Measurements from ENCODE around the gene GNG2. TPM values are rescaled to one million over a fixed set of nuclear protein-coding genes. Genes with fewer than 3 reads are reported as not detected.
A peak's percentile ranks its signal among the peaks of the same experiment; 100 is the strongest.

The GNG2 gene
- polyA plus RNA-seq, 1 of the 3 experiments (the other 2 are of a cell fraction): 17.8 TPM

GRCh38 chr14:51889851-51890250 lies 29.4 kb downstream of the GNG2 start:
- Histone ChIP-seq H3K4me2 (peak overlapping the region; percentile 36; the same call in 1 of the 2 replicates), H3K4me1 (ENCODE audit: control insufficient read depth in 1 of 2, insufficient read depth in 2 of 2, low read depth in 1 of 2, low read length in 1 of 2) (peaks cover 0 to 4% of the 10 kb centered on the region in 2 experiments; a peak in 2 of 4 replicates), H3K79me2 (ENCODE audit: insufficient read depth) (no peaks in the 10 kb centered on the region; the same call in 1 of the 2 replicates), H3F3A (replicated peaks; ENCODE audit: insufficient read depth) (no peaks in the 10 kb centered on the region), H3K27me3 (ENCODE audit: insufficient read depth) (no peaks in the 10 kb centered on the region), H4K20me1 (ENCODE audit: insufficient read depth) (no peaks in the 10 kb centered on the region), H3K4me3 (ENCODE audit: low read depth in 2 of 2, low read length in 1 of 2) (no peak overlapping the region), H3K9me3 (no peaks in the 10 kb centered on the region), H3K27ac (ENCODE audit: low read depth in 2 of 2, low read length in 1 of 2) (peak overlapping the region; percentile 44 to 45; a peak in 3 of 4 replicates), H3K9me2 (no peaks in the 10 kb centered on the region), H3K9ac (no peak overlapping the region), H2AFZ (ENCODE audit: low read depth) (no peak overlapping the region), H3K36me3 (replicated peaks in 1 of 2; ENCODE audit: control insufficient read depth in 1 of 2, insufficient read depth in 2 of 2, low read length in 1 of 2) (no peaks in the 10 kb centered on the region)
- POLR2A ChIA-PET: no interaction called here
- no peak for DNase-seq
- CTCF ChIA-PET: interaction anchor here (0.6 to 1.6 kb wide), 5 partner anchors 9 to 97 kb away, joined by 3 to 5 read pairs (median 3); no protein-coding TSS in a partner anchor
- TF ChIP-seq RCOR1 (IDR thresholded peaks at IDR 0.05; ENCODE audit: low read length) (no peak), GATA2 (CRISPR knock-in tag; IDR thresholded peaks at IDR 0.05) (0 out of 2 replicates have a peak, but pooled peaks have one; percentile 11)
- 51% methylated on average over 2 of the region's 2 CpGs for WGBS (ENCODE audit: low lambda C conversion rate)

DNA sequence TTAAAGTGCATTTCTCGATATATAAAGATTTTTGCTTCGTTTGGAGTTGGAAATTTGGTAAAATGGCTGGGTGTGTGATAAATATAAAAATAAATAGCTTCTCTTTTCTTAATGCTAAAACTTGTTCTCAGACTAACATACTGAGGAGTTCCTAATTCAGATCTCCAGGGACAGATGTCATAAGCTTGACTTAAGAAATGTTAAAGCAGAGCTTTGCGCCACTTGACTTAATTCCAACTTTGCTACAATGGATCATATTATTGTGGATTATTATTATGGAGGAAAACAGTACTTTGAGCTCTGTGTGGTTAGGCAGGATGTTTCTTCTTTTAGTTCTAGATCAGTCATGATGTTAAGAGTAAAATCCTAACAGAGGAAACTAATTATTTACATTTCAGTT lies 33.8 kb downstream of the GNG2 start:
- WGBS (ENCODE audit: low lambda C conversion rate): 80% methylated on average over 3 of the region's 3 CpGs
- peaks cover 0 to 3% of the 10 kb centered on the region in 2 experiments; a peak in 2 of 4 replicates for H3K4me1 ChIP-seq (ENCODE audit: control insufficient read depth in 1 of 2, insufficient read depth in 2 of 2, low read depth in 1 of 2, low read length in 1 of 2)
- no peaks in the 10 kb centered on the region for H3F3A ChIP-seq (replicated peaks; ENCODE audit: insufficient read depth)
- no peaks in the 10 kb centered on the region for H3K79me2 ChIP-seq (ENCODE audit: insufficient read depth)
- H3K9ac ChIP-seq: no peak overlapping the region
- H3K9me3 ChIP-seq: no peaks in the 10 kb centered on the region
- H3K27ac ChIP-seq (ENCODE audit: low read depth in 2 of 2, low read length in 1 of 2): no peak overlapping the region; a peak in 1 of 4 replicates
- no peak for DNase-seq
- H3K27me3 ChIP-seq (ENCODE audit: insufficient read depth): no peaks in the 10 kb centered on the region
- no peak for TF ChIP-seq JUND (IDR thresholded peaks at IDR 0.05)
- TF ChIP-seq RXRA (IDR thresholded peaks at IDR 0.05; ENCODE audit: borderline replicate concordance, low read depth): no peak
- no peak for TF ChIP-seq SMC3 (IDR thresholded peaks at IDR 0.05; ENCODE audit: low read depth, low read length)
- no peak for TF ChIP-seq MXI1 (IDR thresholded peaks at IDR 0.05; ENCODE audit: low read depth, low read length)
- no peak overlapping the region for H3K4me2 ChIP-seq
- ChIA-PET CTCF (interaction anchor here (1.0 kb wide), 1 partner anchor 45 kb away, joined by 3 read pairs; no protein-coding TSS in a partner anchor), POLR2A (no interaction called here)
- peaks cover 7% of the 10 kb centered on the region; the same call in 1 of the 2 replicates for H3K9me2 ChIP-seq
- H3K36me3 ChIP-seq (replicated peaks in 1 of 2; ENCODE audit: control insufficient read depth in 1 of 2, insufficient read depth in 2 of 2, low read length in 1 of 2): no peaks in the 10 kb centered on the region
- H4K20me1 ChIP-seq (ENCODE audit: insufficient read depth): no peaks in the 10 kb centered on the region
- no peak overlapping the region for H3K4me3 ChIP-seq (ENCODE audit: low read depth in 2 of 2, low read length in 1 of 2)
- H2AFZ ChIP-seq (ENCODE audit: low read depth): no peak overlapping the region

DNA sequence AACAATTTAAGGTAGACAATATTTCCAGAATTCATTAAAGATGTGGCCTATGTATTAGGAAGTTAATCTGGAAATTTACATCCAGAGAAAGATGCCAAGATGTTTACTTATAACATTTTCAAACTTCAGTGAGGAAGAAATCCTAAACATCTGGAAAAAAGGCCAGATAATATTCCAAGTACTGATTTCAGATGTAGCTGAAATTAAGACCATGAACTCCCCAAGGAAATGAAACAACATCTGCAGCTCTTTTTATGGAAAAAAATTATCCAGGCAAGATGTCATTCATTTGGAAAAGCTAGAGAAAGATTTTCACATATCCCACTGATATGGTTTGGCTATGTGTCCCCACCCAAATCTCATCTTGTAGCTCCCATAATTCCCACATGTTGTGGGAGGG lies 35.0 kb downstream of the GNG2 start:
- Histone ChIP-seq H3K9me2 (peaks cover 7% of the 10 kb centered on the region; the same call in 1 of the 2 replicates), H3F3A (replicated peaks; ENCODE audit: insufficient read depth) (no peaks in the 10 kb centered on the region), H3K4me3 (ENCODE audit: low read depth in 2 of 2, low read length in 1 of 2) (no peak overlapping the region), H3K79me2 (ENCODE audit: insufficient read depth) (no peaks in the 10 kb centered on the region), H4K20me1 (ENCODE audit: insufficient read depth) (no peaks in the 10 kb centered on the region), H3K9ac (no peak overlapping the region), H3K27ac (ENCODE audit: low read depth in 2 of 2, low read length in 1 of 2) (no peak overlapping the region), H3K36me3 (replicated peaks in 1 of 2; ENCODE audit: control insufficient read depth in 1 of 2, insufficient read depth in 2 of 2, low read length in 1 of 2) (peaks cover 0 to 4% of the 10 kb centered on the region in 2 experiments), H3K27me3 (ENCODE audit: insufficient read depth) (no peaks in the 10 kb centered on the region), H3K4me2 (no peak overlapping the region), H2AFZ (ENCODE audit: low read depth) (no peak overlapping the region), H3K9me3 (no peaks in the 10 kb centered on the region), H3K4me1 (ENCODE audit: control insufficient read depth in 1 of 2, insufficient read depth in 2 of 2, low read depth in 1 of 2, low read length in 1 of 2) (peaks cover 0 to 3% of the 10 kb centered on the region in 2 experiments; a peak in 2 of 4 replicates)
- DNase-seq: no peak
- ChIA-PET POLR2A (no interaction called here), CTCF (interaction anchor here (1.2 kb wide), 1 partner anchor 83 kb away, joined by 3 read pairs; no protein-coding TSS in a partner anchor)
- TF ChIP-seq RXRA (IDR thresholded peaks at IDR 0.05; ENCODE audit: borderline replicate concordance, low read depth): no peak
- no peak for TF ChIP-seq JUND (IDR thresholded peaks at IDR 0.05)
- TF ChIP-seq CHD2 (IDR thresholded peaks at IDR 0.05; ENCODE audit: low read length, partially characterized antibody): no peak
- TF ChIP-seq, protein P1, sequence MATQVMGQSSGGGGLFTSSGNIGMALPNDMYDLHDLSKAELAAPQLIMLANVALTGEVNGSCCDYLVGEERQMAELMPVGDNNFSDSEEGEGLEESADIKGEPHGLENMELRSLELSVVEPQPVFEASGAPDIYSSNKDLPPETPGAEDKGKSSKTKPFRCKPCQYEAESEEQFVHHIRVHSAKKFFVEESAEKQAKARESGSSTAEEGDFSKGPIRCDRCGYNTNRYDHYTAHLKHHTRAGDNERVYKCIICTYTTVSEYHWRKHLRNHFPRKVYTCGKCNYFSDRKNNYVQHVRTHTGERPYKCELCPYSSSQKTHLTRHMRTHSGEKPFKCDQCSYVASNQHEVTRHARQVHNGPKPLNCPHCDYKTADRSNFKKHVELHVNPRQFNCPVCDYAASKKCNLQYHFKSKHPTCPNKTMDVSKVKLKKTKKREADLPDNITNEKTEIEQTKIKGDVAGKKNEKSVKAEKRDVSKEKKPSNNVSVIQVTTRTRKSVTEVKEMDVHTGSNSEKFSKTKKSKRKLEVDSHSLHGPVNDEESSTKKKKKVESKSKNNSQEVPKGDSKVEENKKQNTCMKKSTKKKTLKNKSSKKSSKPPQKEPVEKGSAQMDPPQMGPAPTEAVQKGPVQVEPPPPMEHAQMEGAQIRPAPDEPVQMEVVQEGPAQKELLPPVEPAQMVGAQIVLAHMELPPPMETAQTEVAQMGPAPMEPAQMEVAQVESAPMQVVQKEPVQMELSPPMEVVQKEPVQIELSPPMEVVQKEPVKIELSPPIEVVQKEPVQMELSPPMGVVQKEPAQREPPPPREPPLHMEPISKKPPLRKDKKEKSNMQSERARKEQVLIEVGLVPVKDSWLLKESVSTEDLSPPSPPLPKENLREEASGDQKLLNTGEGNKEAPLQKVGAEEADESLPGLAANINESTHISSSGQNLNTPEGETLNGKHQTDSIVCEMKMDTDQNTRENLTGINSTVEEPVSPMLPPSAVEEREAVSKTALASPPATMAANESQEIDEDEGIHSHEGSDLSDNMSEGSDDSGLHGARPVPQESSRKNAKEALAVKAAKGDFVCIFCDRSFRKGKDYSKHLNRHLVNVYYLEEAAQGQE (IDR thresholded peaks at IDR 0.05; ENCODE audit: low read depth, low read length): no peak
- TF ChIP-seq TCF12 (IDR thresholded peaks at IDR 0.05): no peak
- TF ChIP-seq ELF1 (IDR thresholded peaks at IDR 0.05): no peak
- no peak for TF ChIP-seq MEF2A (IDR thresholded peaks at IDR 0.05; ENCODE audit: borderline replicate concordance, low read depth)
- TF ChIP-seq, protein P2, sequence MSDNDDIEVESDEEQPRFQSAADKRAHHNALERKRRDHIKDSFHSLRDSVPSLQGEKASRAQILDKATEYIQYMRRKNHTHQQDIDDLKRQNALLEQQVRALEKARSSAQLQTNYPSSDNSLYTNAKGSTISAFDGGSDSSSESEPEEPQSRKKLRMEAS (IDR thresholded peaks at IDR 0.05; ENCODE audit: low read depth): no peak
- TF ChIP-seq PBX3 (IDR thresholded peaks at IDR 0.05): no peak
- no peak for TF ChIP-seq ZBTB33 (IDR thresholded peaks at IDR 0.05; ENCODE audit: borderline replicate concordance, low read depth)
- no peak for TF ChIP-seq RAD21 (IDR thresholded peaks at IDR 0.05; ENCODE audit: low read length)
- TF ChIP-seq TEAD4 (IDR thresholded peaks at IDR 0.05; ENCODE audit: borderline replicate concordance, insufficient read depth): no peak

All from SK-N-SH (cell line).